Measurements from ENCODE around the gene MED22. TPM values are rescaled to one million over a fixed set of nuclear protein-coding genes. Genes with fewer than 3 reads are reported as not detected.

Gene MED22
- polyA plus RNA-seq, 3 donors, result 6.8 to 27.7 (median 9.6) TPM

DNA sequence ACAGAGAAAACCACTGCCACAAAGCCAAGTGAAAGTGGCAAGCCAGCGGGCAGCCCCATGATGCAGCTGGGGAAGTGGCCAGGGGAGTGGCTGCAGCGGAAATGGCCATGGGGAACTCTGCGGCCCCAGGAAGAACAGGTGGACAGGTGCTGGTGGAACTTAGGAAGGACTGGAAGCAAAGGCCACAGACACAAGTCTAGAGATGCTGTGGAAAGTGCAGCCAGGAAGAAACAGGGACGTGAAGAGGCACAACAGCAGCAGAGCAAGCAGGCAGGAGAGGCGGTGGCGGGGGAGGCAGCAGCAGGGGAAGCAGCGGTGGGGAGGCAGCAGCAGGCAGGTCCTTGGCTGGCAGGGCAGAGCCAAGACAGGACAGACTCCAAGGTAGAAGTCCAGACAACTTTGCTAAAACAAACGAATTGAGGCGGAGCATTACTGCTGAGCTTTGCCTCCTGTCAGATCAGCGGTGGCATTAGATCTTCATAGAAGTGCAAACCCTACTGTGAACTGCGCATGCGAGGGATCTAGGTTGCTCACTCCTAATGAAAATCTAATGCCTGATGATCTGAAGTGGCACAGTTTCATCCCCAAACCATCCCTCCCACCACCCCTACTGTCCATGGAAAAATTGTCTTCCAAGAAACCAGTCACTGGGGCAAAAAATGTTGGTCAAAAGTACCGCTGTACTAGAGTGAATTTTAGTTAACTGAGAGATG is 23.8 kb downstream of the MED22 start:
- TF ChIP-seq, protein P1, sequence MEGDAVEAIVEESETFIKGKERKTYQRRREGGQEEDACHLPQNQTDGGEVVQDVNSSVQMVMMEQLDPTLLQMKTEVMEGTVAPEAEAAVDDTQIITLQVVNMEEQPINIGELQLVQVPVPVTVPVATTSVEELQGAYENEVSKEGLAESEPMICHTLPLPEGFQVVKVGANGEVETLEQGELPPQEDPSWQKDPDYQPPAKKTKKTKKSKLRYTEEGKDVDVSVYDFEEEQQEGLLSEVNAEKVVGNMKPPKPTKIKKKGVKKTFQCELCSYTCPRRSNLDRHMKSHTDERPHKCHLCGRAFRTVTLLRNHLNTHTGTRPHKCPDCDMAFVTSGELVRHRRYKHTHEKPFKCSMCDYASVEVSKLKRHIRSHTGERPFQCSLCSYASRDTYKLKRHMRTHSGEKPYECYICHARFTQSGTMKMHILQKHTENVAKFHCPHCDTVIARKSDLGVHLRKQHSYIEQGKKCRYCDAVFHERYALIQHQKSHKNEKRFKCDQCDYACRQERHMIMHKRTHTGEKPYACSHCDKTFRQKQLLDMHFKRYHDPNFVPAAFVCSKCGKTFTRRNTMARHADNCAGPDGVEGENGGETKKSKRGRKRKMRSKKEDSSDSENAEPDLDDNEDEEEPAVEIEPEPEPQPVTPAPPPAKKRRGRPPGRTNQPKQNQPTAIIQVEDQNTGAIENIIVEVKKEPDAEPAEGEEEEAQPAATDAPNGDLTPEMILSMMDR (IDR thresholded peaks at IDR 0.05), result no peak
- H3K4me2 ChIP-seq (replicated peaks; ENCODE audit: extremely low read depth, low read length, poor library complexity, severe bottlenecking), result no peak overlapping the region
- DNase-seq, result no peak
- no peaks in the 10 kb centered on the region for H3K36me3 ChIP-seq (replicated peaks in 1 of 2; ENCODE audit: control insufficient read depth in 1 of 2, insufficient read depth in 2 of 2, low read length in 2 of 2)
- no peak overlapping the region for H3K4me3 Mint-ChIP-seq
- WGBS (ENCODE audit: insufficient coverage), result 85% methylated on average over 11 of the region's 13 CpGs
- H3K27me3 Mint-ChIP-seq (ENCODE audit: low read depth in 3 of 3), result peaks cover 5 to 15% (median 5%) of the 10 kb centered on the region in 3 donors
- peaks cover 0 to 4% of the 10 kb centered on the region in 2 donors for H3K36me3 Mint-ChIP-seq
- H3K9me3 Mint-ChIP-seq, result peaks cover 0 to 4% (median 0%) of the 10 kb centered on the region in 7 donors
- H3K79me2 ChIP-seq (ENCODE audit: insufficient read depth, low read length), result no peaks in the 10 kb centered on the region
- no peak overlapping the region for H3K27ac ChIP-seq (ENCODE audit: low read depth in 1 of 2, low read length in 2 of 2)
- no peaks in the 10 kb centered on the region for H3K27me3 ChIP-seq (ENCODE audit: control insufficient read depth in 2 of 2, insufficient read depth in 2 of 2, low read length in 2 of 2)
- intact Hi-C loops (cut with micrococcal nuclease), result no loop called here
- H3K4me3 ChIP-seq (replicated peaks in 1 of 3; ENCODE audit: low read depth in 2 of 3, low read length in 3 of 3), result no peak overlapping the region
- H2AFZ ChIP-seq (ENCODE audit: insufficient read depth, low read depth, low read length, poor library complexity, severe bottlenecking), result no peak overlapping the region
- peaks cover 9% of the 10 kb centered on the region for H4K20me1 ChIP-seq (ENCODE audit: insufficient read depth, low read length)
- no peaks in the 10 kb centered on the region for H3K4me1 ChIP-seq (ENCODE audit: control insufficient read depth in 1 of 2, insufficient read depth in 2 of 2, low read length in 2 of 2)
- H3K9me3 ChIP-seq (replicated peaks in 1 of 2; ENCODE audit: control insufficient read depth in 1 of 2, insufficient read depth in 1 of 2, low read length in 2 of 2), result no peaks in the 10 kb centered on the region
- no peak overlapping the region for H3K9ac ChIP-seq (ENCODE audit: insufficient read depth, low read length, poor library complexity, severe bottlenecking)
- H3K27ac Mint-ChIP-seq, result peak overlapping the region in 1 of 7 donors; percentile 21
- peaks cover 5% of the 10 kb centered on the region for H3K4me1 Mint-ChIP-seq

DNA sequence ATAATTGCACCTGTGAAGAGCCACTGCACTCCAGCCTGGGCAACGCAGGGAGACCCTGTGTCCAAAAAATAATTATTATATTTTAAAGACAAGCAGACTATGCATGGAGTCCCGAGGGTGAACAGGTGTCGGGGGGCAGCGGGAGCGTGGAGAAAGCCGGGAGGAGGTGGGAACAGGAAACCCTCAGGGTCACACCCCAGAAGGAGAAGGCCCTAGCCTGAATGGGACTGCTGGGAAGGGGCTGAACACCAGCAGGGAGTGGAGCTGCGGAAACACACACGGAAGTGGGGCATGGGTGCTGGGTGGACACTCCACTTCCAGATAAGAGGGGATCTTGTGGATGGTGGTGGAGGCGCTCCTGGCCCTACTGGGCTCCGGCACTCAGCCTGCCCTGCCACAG is 24.7 kb downstream of the MED22 start:
- no peaks in the 10 kb centered on the region for H3K79me2 ChIP-seq (ENCODE audit: insufficient read depth, low read length)
- H3K4me2 ChIP-seq (replicated peaks; ENCODE audit: extremely low read depth, low read length, poor library complexity, severe bottlenecking), result no peak overlapping the region
- Mint-ChIP-seq H3K4me1 (peaks cover 5% of the 10 kb centered on the region), H3K27ac (no peak overlapping the region), H3K4me3 (no peak overlapping the region), H3K36me3 (no peaks in the 10 kb centered on the region), H3K27me3 (ENCODE audit: low read depth in 3 of 3) (peaks cover 5 to 15% (median 5%) of the 10 kb centered on the region in 3 donors), H3K9me3 (peaks cover 0 to 4% (median 0%) of the 10 kb centered on the region in 7 donors)
- WGBS (ENCODE audit: insufficient coverage), result 93% methylated on average over 7 of the region's 10 CpGs
- no peak for DNase-seq
- no peaks in the 10 kb centered on the region for H3K9me3 ChIP-seq (replicated peaks in 1 of 2; ENCODE audit: control insufficient read depth in 1 of 2, insufficient read depth in 1 of 2, low read length in 2 of 2)
- H3K9ac ChIP-seq (ENCODE audit: insufficient read depth, low read length, poor library complexity, severe bottlenecking), result no peak overlapping the region
- TF ChIP-seq, protein P1 (IDR thresholded peaks at IDR 0.05), result no peak
- intact Hi-C loops (cut with micrococcal nuclease), result no loop called here
- H3K36me3 ChIP-seq (replicated peaks in 1 of 2; ENCODE audit: control insufficient read depth in 1 of 2, insufficient read depth in 2 of 2, low read length in 2 of 2), result no peaks in the 10 kb centered on the region
- peaks cover 3% of the 10 kb centered on the region for H4K20me1 ChIP-seq (ENCODE audit: insufficient read depth, low read length)
- no peaks in the 10 kb centered on the region for H3K27me3 ChIP-seq (ENCODE audit: control insufficient read depth in 2 of 2, insufficient read depth in 2 of 2, low read length in 2 of 2)
- H2AFZ ChIP-seq (ENCODE audit: insufficient read depth, low read depth, low read length, poor library complexity, severe bottlenecking), result no peak overlapping the region
- no peak overlapping the region for H3K4me3 ChIP-seq (replicated peaks in 1 of 3; ENCODE audit: low read depth in 2 of 3, low read length in 3 of 3)
- no peaks in the 10 kb centered on the region for H3K4me1 ChIP-seq (ENCODE audit: control insufficient read depth in 1 of 2, insufficient read depth in 2 of 2, low read length in 2 of 2)
- H3K27ac ChIP-seq (ENCODE audit: low read depth in 1 of 2, low read length in 2 of 2), result no peak overlapping the region
